Inferior parietal cortex (tissue), 1 donor: ENCODE measurements around the gene GOT1.
A peak's percentile ranks its signal among the peaks of the same experiment; 100 is the strongest.

Experiments
- DNase-seq: peaks from one replicate; pipeline ENCODE4 v3.0.0-alpha.2; 2016; ENCODE audit errors: extremely low spot score

GOT1 gene

GRCh38 chr10:99430451-99431189, at the start of gene GOT1:
TSS of gene GOT1 (minus strand) at chr10:99430624. CDS start at chr10:99430565, 59 bp downstream.
- peak; percentile 99 for DNase-seq

DNA sequence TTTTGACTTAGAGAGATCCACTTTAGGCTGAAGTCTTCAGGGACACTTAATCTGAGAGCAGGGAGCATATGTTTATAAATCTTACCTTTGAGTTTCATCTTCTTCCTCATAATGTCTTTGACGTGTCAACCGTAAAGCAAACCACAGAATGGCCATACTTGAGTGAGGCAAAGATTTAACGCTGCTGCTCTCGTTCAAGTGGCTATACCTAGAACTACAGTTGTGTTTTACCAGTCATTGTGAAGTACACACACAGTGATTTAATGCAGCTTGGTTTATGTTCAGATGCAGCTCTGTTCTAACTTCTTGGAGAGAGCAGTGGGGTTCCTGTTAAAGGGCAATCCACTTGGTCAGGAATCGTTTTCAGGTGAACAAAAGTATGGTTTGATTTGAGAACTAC, 39.9 kb upstream of the GOT1 start:
- no peak for DNase-seq

- no peak for DNase-seq
Observed at GRCh38 chr10:99467236-99467999, 37.0 kb upstream of the GOT1 start.

- DNase-seq, result no peak
Observed at GRCh38 chr10:99466632-99467223, 36.3 kb upstream of the GOT1 start.

DNA sequence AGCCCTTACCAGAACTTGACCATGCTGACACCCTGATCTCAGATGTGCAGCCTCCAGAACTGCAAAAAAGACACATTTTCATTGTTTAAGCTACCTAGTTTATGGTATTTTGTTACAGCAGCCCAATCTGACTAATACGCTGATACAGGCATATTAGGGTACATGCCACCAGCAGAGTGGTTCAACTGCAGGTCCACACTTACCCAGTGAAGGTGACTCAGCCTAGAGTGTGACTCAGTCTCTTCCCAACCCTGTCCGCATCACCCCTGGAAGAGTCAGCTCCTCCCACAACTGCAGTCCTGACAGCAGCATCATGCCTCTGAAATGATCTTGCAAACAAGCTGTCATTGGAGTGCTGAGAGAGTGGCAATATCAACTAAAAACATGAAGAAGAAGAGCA, 30.8 kb upstream of the GOT1 start:
- DNase-seq, result no peak

DNA sequence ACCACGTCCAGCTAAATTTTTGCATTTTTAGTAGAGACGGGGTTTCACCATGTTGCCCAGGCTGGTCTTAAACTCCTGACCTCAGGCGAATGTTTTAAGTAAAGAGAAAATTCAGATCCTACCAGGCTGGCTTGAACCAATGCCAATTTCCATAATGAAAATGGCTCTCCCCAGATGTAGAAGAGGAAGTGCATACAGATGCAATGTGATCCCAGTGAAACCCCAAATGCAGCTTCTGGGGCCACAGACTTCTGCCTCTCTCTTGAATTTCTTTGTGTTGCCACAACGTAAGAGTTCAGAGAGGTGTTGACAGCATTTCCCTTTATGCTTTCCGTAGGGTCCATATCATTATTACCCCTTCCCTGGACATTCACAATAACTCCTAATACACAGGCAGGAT, 29.6 kb upstream of the GOT1 start:
- no peak for DNase-seq

DNA sequence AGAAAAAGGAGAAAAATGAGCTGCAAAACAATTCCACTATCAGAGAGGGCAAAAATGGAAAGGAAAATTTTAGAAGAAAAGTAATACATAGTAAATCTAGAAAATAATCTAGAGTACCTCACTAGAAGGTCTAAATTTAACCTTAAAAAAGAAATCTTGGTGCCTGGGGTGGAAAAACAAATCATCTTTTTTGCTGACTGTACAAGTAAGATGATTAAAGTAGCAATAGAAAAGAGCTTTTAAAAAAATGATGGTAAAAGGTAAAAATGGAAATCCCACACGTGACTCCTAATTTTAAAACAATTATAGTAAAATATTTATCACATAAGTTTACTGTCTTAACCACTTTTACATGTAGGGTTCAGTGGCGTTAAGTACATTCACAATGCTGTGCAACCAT, 28.8 kb upstream of the GOT1 start:
- no peak for DNase-seq

GRCh38 chr10:99457813-99458212, 27.4 kb upstream of the GOT1 start:
- DNase-seq, result no peak

GRCh38 chr10:99456931-99457288, 26.5 kb upstream of the GOT1 start:
- no peak for DNase-seq

DNA sequence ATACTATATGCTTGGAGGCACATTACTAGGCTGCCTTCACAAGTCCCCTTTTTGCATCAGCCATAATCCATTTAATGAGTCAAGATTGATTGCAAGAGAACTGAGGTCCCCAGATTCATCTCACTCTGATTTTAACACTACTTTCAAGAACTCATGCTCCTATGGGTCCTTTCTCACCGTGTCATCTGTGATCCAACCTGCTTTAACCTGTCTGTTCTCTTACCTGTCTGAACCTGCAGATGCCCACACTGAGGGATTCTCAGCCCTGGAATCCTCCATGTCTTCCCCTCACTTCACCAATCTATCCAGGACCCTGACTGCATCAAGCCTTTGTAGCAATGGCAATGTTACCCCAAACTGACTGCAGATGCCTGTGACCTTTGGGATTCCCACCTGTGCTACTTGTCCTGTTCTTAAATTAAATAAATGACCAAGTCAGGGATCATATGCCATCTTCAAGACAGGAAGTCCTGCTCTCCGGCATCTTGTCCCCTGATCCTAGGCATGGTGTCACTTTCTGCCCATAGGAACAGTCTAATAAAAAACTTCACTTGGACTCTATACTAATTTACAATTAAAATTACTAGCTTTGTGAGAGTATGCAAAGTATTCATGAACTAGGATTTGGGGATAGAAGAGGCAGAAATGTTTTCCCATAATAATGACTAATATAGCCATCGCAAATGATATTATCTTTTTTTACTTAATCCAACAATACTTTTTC, 25.9 kb upstream of the GOT1 start:
- DNase-seq, result no peak

- DNase-seq, result no peak
Observed at GRCh38 chr10:99451981-99452380, 21.6 kb upstream of the GOT1 start.

- DNase-seq, result no peak
Observed at GRCh38 chr10:99451499-99451788, 21.0 kb upstream of the GOT1 start.

GRCh38 chr10:99450624-99451498, 20.4 kb upstream of the GOT1 start:
- DNase-seq, result no peak

- DNase-seq, result no peak
Observed at GRCh38 chr10:99450156-99450555, 19.7 kb upstream of the GOT1 start.

- DNase-seq, result no peak
Observed at GRCh38 chr10:99449023-99449422, 18.6 kb upstream of the GOT1 start.

DNA sequence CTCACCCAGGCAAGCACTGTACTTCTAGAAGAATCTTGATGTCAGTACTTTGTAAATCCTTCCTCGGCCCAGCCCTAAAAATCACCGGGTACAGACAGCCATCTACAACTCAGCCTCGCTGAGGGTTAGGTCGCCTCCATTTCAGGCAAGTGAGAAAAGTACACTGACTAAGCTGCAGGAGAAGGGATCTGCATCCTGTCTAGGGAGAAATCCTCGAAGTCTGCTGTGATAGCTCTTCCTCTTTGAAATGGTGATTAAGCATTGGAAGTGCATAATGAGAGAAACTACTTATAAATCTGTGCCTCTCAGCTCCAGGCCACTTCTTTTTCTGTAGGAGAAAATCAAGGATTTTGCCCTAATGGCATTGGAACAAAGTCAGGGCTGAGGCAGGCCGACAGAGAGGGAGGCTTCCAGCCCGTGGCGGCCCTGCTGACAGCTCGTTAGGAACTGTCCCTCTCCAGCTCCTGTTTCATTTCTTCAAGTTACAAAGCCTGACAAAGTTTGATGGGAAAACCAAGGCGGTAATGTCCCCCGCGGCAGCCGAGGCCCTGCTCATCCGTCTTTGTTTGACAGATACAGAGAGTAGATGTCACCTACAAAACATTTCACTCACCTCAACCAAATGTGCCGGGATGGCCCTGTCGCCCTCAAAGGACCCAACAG, 14.1 kb upstream of the GOT1 start:
- DNase-seq, result no peak

GRCh38 chr10:99443500-99443899, 13.1 kb upstream of the GOT1 start:
- DNase-seq, result no peak

DNA sequence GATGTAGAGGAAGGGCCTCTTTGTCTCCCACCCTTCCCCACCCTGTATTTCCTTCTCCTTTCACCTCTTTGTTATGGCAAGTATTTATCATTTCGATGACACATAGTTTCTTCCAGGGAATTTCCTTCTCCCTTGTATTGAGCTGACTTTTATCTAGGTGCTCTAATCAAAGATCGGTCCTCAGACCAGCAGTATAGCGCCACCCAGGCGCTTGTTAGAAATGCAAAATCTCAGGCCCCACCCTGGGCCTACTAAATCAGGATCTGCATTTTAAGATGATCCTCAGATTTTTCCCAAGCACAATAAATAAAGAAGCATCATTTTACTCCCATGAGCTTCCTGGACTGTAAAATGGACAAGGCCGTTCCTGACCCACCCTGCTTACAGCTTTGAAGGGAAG, 12.0 kb upstream of the GOT1 start:
- no peak for DNase-seq

GRCh38 chr10:99438890-99439289, 8.5 kb upstream of the GOT1 start:
- no peak for DNase-seq

DNA sequence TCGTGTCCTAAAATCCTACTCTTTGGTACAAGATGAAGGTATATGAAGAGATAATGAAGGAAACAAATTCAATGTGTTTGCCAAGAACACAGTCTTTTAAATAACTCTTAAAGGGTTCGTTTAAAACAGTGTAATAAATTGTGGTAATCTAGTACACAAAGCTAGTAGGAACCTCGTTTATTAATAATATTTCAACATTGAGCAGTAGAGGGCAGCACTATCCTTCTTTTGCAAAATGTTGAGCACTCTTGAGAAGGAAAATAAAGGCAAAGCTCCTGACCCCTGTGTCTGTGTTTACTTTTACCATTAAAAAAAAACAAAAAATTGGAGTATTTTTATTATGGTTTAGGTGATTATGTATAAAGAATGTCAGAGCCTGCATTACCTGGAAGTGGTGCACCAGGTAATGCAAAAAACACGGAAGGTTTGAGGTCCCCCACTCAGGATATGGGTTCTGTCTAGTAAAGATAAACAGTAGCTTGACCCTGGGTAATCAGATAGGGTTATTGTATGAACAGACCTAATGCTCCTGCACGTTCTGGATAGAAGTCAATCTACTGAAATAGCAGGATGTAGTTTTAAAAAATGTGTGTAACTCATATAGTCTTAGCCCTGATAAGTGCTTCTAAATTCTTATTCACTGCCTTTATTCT, 5.7 kb upstream of the GOT1 start:
- peak; percentile 90 for DNase-seq
